GM15510 (cell line): ENCODE results near the gene DROSHA.

Experiments
- POLR2A ChIP-seq: IDR thresholded peaks from 3 replicates; pipeline ENCODE4 v1.6.1; 2011; ENCODE audit warnings: borderline replicate concordance; ENCODE audit not compliant: insufficient read length; ENCODE audit errors: extremely low read depth

The DROSHA gene

DNA sequence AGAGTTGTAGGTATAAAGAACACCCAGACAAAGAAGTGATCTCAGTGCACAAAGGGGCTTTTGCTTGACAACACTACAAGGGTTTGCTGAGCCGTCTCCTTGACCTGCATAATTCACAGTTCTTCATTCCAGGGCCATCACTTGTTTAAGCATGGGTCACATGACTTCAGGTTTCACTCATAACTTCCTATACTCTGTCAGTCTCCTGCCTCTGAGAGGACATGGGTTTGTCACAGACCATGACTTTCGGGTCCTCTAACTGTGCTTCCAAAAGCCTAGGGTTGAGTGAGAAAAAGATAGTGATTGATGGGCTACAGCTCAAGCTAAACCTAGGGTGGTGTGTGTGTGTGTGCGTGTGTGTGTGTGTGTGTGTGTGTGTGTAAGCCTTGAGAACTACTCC is 172.1 kb downstream of the DROSHA start:
- TF ChIP-seq POLR2A, result no peak

GRCh38 chr5:31357038-31357437 is 174.9 kb downstream of the DROSHA start:
- no peak for TF ChIP-seq POLR2A

- TF ChIP-seq POLR2A, result no peak
Measured at GRCh38 chr5:31355337-31355736, 176.6 kb downstream of the DROSHA start.
